Activated naive CD8-positive, alpha-beta T cell treated with anti-CD3 and anti-CD28 coated beads, Interleukin-2, amount 50 U/mL, for 24 hours (primary cell): Measurements from ENCODE around the gene ASB6.

Experiments used
- ATAC-seq: fragments of 150-1000 bp; cut with Tn5 transposase; one replicate; pipeline ENCODE4 v1.10.0; 2021
- DNase-seq: peaks from one replicate; pipeline ENCODE4 v3.0.0; 2021
- H3K27ac Mint-ChIP-seq: one replicate; pipeline ENCODE4 v1.8.0; 2021; ENCODE audit warnings: mild to moderate bottlenecking, mixed read lengths
- H3K27me3 Mint-ChIP-seq: one replicate; pipeline ENCODE4 v1.8.0; 2021; ENCODE audit warnings: mixed read lengths
- H3K36me3 Mint-ChIP-seq: one replicate; pipeline ENCODE4 v1.8.0; 2021; ENCODE audit warnings: low read depth, mixed read lengths
- H3K4me1 Mint-ChIP-seq: one replicate; pipeline ENCODE4 v1.8.0; 2021; ENCODE audit warnings: mixed read lengths
- H3K4me3 Mint-ChIP-seq: one replicate; pipeline ENCODE4 v1.8.0; 2021; ENCODE audit warnings: mild to moderate bottlenecking, moderate library complexity, mixed read lengths
- H3K9me3 Mint-ChIP-seq: one replicate; pipeline ENCODE4 v1.8.0; 2021; ENCODE audit warnings: mixed read lengths

Gene ASB6

DNA sequence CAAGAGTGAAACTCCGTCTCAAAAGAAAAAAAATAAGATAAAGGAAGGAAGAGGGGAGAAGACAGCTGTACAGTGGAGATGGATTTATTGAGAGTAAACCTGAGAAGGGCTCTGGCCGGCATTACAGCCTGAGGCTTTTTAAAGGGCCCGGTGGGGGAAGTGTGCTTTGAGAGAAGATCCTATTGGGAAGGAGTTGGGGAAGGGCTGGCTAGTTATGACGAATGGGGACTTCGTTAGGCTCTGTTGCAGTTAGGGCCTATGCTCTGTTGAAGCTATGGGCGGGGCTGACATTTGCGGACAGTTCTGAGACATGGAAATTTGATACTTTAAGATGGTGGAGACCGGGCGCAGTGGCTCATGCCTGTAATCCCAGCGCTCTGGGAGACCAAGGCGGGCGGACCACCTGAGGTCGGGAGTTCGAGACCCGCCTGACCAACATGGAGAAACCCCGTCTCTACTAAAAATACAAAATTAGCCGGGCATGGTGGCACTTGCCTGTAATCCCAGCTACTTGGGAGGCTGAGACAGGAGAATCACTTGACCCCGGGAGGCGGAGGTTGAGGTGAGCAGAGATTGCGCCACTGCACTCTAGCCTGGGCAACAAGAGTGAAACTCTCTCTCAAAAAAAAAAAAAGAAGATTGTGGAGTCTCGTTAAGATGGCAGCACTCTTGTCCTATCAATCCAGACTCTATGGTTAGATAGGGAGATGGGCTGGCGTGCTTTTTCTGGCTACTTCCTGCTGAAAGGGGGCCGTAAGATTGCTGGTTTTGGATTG is 54.3 kb downstream of the ASB6 start:
- DNase-seq (no peak), ATAC-seq (no peak)
- Mint-ChIP-seq H3K27me3 (peaks cover 10% of the 10 kb centered on the region), H3K27ac (no peak overlapping the region), H3K9me3 (no peaks in the 10 kb centered on the region), H3K4me3 (no peak overlapping the region), H3K36me3 (no peaks in the 10 kb centered on the region), H3K4me1 (peaks cover 20% of the 10 kb centered on the region)

DNA sequence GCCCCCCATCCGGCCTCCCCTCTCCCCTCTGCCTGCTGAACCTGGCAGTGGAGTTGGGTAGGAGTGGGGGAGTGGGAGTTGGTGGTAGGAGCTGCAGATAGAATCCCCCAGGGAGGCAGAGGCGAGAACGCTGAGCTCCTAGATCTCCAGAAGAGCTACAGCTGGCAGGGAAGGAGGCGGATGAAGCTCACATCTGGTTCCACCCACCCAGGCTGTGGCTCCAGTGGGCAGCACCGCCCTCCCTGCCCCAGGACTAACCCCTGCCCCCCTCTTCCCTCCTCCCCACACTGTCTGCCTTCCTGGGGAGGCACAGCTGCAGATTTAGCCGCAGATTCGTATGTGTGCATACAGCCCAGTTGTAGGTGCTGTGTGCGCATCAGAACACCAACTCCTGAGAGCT is 55.3 kb downstream of the ASB6 start:
- ATAC-seq (no peak), DNase-seq (no peak)
- H3K27me3 Mint-ChIP-seq = peaks cover 8% of the 10 kb centered on the region
- peaks cover 30% of the 10 kb centered on the region for H3K4me1 Mint-ChIP-seq
- no peaks in the 10 kb centered on the region for H3K36me3 Mint-ChIP-seq
- H3K4me3 Mint-ChIP-seq = no peak overlapping the region
- no peak overlapping the region for H3K27ac Mint-ChIP-seq
- H3K9me3 Mint-ChIP-seq = no peaks in the 10 kb centered on the region

DNA sequence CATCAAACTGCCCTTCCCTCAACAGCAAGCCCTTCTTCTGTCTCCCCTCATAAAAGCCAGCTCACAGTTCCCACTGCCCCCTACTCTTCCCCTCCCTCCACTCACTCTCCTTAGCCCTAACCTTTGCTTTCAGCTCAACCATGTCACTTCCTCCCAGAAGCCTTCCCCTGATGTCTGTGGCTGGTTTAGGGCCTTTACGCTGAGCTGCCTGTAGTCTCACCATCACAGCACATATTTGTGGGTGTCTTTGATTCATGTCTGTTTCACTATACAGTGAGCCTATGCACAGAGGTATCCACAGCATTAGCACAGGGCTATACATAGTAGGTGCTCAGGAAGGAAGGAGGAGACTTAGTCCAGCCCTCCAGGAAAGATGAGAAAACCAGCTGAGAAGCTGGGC is 55.7 kb downstream of the ASB6 start:
- peaks cover 8% of the 10 kb centered on the region for H3K27me3 Mint-ChIP-seq
- H3K9me3 Mint-ChIP-seq = no peaks in the 10 kb centered on the region
- DNase-seq = no peak
- peaks cover 30% of the 10 kb centered on the region for H3K4me1 Mint-ChIP-seq
- no peak for ATAC-seq
- H3K27ac Mint-ChIP-seq = no peak overlapping the region
- no peak overlapping the region for H3K4me3 Mint-ChIP-seq
- H3K36me3 Mint-ChIP-seq = no peaks in the 10 kb centered on the region

DNA sequence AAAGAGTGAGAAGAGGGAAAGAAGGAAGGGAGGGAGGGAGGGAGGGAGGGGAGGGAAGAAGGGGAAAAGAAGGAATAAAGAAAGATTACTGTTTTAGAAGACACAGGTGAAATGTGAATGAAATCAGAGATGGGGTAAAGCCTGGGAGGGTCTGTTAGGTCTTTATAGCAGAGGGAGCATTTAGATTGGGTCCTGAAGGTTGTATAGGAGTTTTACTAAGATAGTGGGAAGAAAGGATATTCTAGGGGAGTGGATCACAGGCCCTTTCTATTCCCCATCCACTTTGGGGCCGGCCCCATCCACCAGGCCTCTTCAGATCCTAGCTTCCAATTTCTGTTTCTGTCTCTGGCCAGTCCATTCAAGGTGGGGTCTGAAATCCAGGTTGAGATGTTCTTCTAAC is 56.6 kb downstream of the ASB6 start:
- no peaks in the 10 kb centered on the region for H3K9me3 Mint-ChIP-seq
- DNase-seq (no peak), ATAC-seq (no peak)
- H3K36me3 Mint-ChIP-seq = no peaks in the 10 kb centered on the region
- peaks cover 35% of the 10 kb centered on the region for H3K4me1 Mint-ChIP-seq
- peaks cover 8% of the 10 kb centered on the region for H3K27me3 Mint-ChIP-seq
- no peak overlapping the region for H3K27ac Mint-ChIP-seq
- no peak overlapping the region for H3K4me3 Mint-ChIP-seq
